Activated T-helper 2 cell treated with anti-CD3 and anti-CD28 coated beads, Interferon-gamma antibody, Interleukin-2, Interleukin-4, amounts not matched to agents 10 μg/mL and 5 μg/mL and 100 μg/mL, durations not matched to agents 14 hours and 24 hours and 36 hours (primary cell): ENCODE data around the gene KCNT2. TPM values are rescaled to one million over a fixed set of nuclear protein-coding genes. Genes with fewer than 3 reads are reported as not detected.
"Not testable (repeated sequence)": the region's sequence is repeated elsewhere in the genome, so short reads cannot be mapped to it uniquely, and the experiment has no call there.

ENCODE experiments used
- DNase-seq: peaks from one replicate; pipeline ENCODE4 v3.0.0; 2021; ENCODE audit warnings: low spot score
- H3K27ac Mint-ChIP-seq: one replicate; pipeline ENCODE4 v1.8.0; 2021; ENCODE audit warnings: mixed read lengths
- H3K27me3 Mint-ChIP-seq: one replicate; pipeline ENCODE4 v1.8.0; 2021; ENCODE audit warnings: low read depth, mixed read lengths
- H3K36me3 Mint-ChIP-seq: one replicate; pipeline ENCODE4 v1.8.0; 2021; ENCODE audit warnings: low read depth, mixed read lengths
- H3K4me1 Mint-ChIP-seq: one replicate; pipeline ENCODE4 v1.8.0; 2021; ENCODE audit warnings: low read depth, mixed read lengths
- H3K4me3 Mint-ChIP-seq: one replicate; pipeline ENCODE4 v1.8.0; 2021; ENCODE audit warnings: low read depth, mild to moderate bottlenecking, moderate library complexity, mixed read lengths
- H3K9me3 Mint-ChIP-seq: one replicate; pipeline ENCODE4 v1.8.0; 2021; ENCODE audit warnings: mixed read lengths
- intact Hi-C: fragments of 100-400 bp; cut with micrococcal nuclease; formaldehyde crosslinking; loops from one replicate; pipeline ENCODE4 v1.15.1; 2023
- total RNA-seq: library from RNA; stranded (reverse); gene quantifications from 2 replicates; pipeline ENCODE4 v1.2.3, GENCODE V29; 2022

KCNT2 gene
- total RNA-seq, 1 donor from 2014 or later, result not detected

DNA sequence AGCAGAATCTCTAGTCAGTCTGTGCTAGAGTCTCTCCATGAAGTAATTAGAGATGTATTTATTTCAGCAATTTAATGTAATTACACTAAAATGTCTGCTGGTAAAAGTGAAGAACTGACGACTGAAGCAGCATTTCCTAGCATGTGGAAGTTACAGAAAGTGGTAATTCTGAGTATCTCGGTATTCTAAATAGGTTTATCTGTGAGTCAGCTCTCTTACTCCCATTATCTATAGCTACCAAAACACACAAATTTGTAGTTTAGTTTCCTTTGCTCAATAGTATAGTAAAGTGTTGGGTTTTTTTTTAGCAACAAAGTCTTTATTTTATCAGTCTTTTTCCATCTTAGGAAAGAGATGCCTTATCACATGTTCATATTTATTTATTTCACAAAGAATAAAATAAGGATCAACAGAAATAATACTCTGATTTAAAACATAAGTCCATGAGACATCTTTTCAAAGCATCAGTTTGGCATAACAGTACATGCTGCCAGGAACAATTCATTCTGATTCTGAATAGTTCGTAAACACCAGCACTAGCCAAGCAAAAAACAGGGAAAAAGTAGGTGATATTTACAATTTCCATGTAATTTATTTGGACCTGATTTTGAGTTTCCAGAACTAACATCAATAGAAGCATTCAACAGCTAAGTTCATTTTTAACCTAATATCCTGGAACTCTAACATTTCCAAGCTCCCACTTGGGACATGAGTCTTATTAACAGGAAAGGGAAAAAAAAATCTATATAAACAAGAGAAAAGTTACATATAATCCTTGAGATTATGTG, 76.3 kb downstream of the KCNT2 start:
- Mint-ChIP-seq H3K4me1 (no peaks in the 10 kb centered on the region), H3K36me3 (no peaks in the 10 kb centered on the region), H3K9me3 (peaks cover 12% of the 10 kb centered on the region), H3K27me3 (no peaks in the 10 kb centered on the region), H3K27ac (no peak overlapping the region), H3K4me3 (no peak overlapping the region)
- intact Hi-C loops, result no loop called here
- DNase-seq, result no peak

DNA sequence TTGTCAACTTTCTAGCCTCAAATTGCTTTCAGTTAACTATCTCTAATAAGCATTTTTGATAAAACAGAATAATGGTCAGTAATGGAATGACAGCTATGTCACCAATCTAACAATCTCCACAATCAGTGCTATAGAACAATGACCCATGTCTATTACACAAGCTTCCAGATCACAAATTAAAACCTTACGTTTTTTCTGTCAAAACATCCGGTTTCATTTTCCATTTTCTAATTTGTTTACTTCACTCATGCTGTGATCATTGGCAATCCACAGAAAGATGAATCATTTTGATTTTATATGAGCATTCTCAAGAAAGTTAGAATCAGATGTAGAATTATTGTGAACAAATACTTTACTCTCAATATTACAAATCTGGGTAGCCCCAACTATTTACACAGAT, 80.3 kb downstream of the KCNT2 start:
- H3K27me3 Mint-ChIP-seq, result no peaks in the 10 kb centered on the region
- H3K9me3 Mint-ChIP-seq, result peaks cover 10% of the 10 kb centered on the region
- intact Hi-C loops, result no loop called here
- H3K4me3 Mint-ChIP-seq, result no peak overlapping the region
- H3K36me3 Mint-ChIP-seq, result no peaks in the 10 kb centered on the region
- no peaks in the 10 kb centered on the region for H3K4me1 Mint-ChIP-seq
- DNase-seq, result no peak
- H3K27ac Mint-ChIP-seq, result no peak overlapping the region

GRCh38 chr1:196522574-196523345, 85.5 kb downstream of the KCNT2 start:
- H3K36me3 Mint-ChIP-seq, DNase-seq, H3K27ac Mint-ChIP-seq, H3K27me3 Mint-ChIP-seq, H3K4me3 Mint-ChIP-seq, intact Hi-C loops, H3K4me1 Mint-ChIP-seq: not testable (repeated sequence)
- H3K9me3 Mint-ChIP-seq, result peaks cover 10% of the 10 kb centered on the region

GRCh38 chr1:196517193-196517592, 91.0 kb downstream of the KCNT2 start:
- Mint-ChIP-seq H3K36me3 (no peaks in the 10 kb centered on the region), H3K9me3 (no peaks in the 10 kb centered on the region), H3K27ac (no peak overlapping the region), H3K27me3 (no peaks in the 10 kb centered on the region), H3K4me1 (no peaks in the 10 kb centered on the region), H3K4me3 (no peak overlapping the region)
- intact Hi-C loops, result no loop called here
- no peak for DNase-seq

DNA sequence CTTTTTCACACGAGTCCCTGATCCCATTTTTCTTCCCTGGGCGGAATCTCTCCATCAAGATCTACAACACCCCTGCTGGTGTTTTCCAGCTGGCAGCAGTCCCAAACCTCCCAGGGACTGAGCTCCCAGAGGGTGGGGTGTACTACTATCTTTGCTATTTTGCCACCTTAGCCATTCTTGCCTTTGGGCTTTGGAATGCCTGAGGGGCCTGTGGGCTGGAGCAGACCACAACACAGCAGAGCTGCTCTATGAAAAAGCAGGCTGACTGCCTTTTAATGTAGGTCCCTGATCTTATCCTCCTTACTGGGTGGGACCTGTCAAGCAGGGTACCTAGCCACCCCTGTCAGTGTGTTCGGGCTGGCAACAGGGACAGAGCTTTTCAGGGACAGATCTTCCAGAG, 91.9 kb downstream of the KCNT2 start:
- intact Hi-C loops, result no loop called here
- Mint-ChIP-seq H3K4me3 (no peak overlapping the region), H3K36me3 (no peaks in the 10 kb centered on the region), H3K27me3 (no peaks in the 10 kb centered on the region), H3K4me1 (no peaks in the 10 kb centered on the region), H3K27ac (no peak overlapping the region), H3K9me3 (no peaks in the 10 kb centered on the region)
- no peak for DNase-seq

- Mint-ChIP-seq H3K4me3 (no peak overlapping the region), H3K36me3 (no peaks in the 10 kb centered on the region), H3K9me3 (no peaks in the 10 kb centered on the region), H3K27ac (no peak overlapping the region), H3K27me3 (no peaks in the 10 kb centered on the region), H3K4me1 (no peaks in the 10 kb centered on the region)
- DNase-seq, result no peak
- intact Hi-C loops, result no loop called here
These were observed 92.3 kb downstream of the KCNT2 start for GRCh38 chr1:196515904-196516303.

DNA sequence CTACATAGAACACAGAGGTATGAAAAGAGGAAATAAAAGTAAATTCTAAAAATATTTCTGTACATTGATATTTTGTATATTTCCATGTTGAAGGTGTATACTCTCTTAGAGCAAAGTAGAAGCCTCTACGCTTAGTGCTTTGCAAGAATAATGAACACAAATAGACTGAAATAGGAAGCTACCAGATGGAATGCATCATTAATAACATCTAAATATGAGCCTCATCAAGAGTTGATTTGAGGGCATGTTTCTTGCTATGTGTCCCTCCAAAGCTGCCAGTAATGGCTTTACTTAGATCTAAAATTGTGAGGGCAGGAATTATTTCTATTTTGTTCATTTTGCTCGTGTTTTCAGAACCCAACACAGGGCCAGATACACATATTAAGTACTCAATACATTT, 94.4 kb downstream of the KCNT2 start:
- Mint-ChIP-seq H3K4me3 (no peak overlapping the region), H3K36me3 (no peaks in the 10 kb centered on the region), H3K4me1 (no peaks in the 10 kb centered on the region), H3K27me3 (no peaks in the 10 kb centered on the region), H3K9me3 (no peaks in the 10 kb centered on the region), H3K27ac (no peak overlapping the region)
- intact Hi-C loops, result no loop called here
- DNase-seq, result no peak

DNA sequence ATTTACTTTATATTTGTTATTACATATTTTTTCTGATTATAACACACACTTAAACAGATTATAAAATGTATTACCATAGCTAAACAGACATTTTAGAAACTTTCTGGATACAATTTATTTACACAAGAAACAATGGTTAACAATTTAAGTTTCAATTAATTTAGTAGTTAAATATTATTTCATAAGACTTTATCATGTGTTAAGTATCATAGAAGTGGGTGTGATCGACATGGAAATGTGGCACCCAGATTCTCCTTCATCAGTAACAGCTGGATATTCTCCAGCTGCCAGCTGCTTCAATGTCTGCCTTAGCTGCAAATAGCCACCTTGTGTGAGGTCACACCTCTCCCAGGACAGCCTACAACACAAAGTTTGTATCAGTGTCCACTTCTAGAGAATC, 97.8 kb downstream of the KCNT2 start:
- H3K27me3 Mint-ChIP-seq, result no peaks in the 10 kb centered on the region
- no peaks in the 10 kb centered on the region for H3K9me3 Mint-ChIP-seq
- DNase-seq, result no peak
- no peaks in the 10 kb centered on the region for H3K4me1 Mint-ChIP-seq
- no peaks in the 10 kb centered on the region for H3K36me3 Mint-ChIP-seq
- no peak overlapping the region for H3K27ac Mint-ChIP-seq
- no peak overlapping the region for H3K4me3 Mint-ChIP-seq
- intact Hi-C loops, result no loop called here

DNA sequence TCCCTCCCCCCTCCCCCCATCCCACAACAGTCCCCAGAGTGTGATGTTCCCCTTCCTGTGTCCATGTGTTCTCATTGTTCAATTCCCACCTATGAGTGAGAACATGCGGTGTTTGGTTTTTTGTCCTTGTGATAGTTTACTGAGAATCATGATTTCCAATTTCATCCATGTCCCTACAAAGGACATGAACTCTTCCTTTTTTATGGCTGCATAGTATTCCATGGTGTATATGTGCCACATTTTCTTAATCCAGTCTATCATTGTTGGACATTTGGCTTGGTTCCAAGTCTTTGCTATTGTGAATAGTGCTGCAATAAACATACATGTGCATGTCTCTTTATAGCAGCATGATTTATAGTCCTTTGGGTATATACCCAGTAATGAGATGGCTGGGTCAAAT, 104.0 kb downstream of the KCNT2 start:
- H3K4me1 Mint-ChIP-seq, H3K27ac Mint-ChIP-seq, DNase-seq, intact Hi-C loops, H3K4me3 Mint-ChIP-seq, H3K9me3 Mint-ChIP-seq, H3K27me3 Mint-ChIP-seq, H3K36me3 Mint-ChIP-seq: not testable (repeated sequence)

DNA sequence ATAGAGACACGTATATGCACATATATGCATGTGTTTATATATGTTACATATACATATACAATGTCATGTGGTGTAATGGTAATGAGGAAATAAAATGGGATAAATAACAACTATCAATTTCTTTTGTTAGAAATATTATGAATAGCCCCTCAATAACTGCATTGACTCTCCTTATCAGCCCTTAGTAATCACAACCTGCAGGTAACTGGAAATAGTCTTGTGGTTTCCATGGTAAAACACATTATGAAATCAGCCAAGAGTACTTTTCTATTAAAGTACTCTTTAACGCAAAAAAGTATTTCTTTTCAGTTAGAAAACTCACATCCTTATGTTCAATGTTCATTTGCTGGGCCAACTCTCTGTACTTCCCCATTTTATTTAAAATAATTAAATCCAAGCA, 105.8 kb downstream of the KCNT2 start:
- Mint-ChIP-seq H3K4me3 (no peak overlapping the region), H3K4me1 (no peaks in the 10 kb centered on the region), H3K27me3 (no peaks in the 10 kb centered on the region), H3K9me3 (no peaks in the 10 kb centered on the region), H3K27ac (no peak overlapping the region), H3K36me3 (no peaks in the 10 kb centered on the region)
- no peak for DNase-seq
- intact Hi-C loops, result no loop called here

DNA sequence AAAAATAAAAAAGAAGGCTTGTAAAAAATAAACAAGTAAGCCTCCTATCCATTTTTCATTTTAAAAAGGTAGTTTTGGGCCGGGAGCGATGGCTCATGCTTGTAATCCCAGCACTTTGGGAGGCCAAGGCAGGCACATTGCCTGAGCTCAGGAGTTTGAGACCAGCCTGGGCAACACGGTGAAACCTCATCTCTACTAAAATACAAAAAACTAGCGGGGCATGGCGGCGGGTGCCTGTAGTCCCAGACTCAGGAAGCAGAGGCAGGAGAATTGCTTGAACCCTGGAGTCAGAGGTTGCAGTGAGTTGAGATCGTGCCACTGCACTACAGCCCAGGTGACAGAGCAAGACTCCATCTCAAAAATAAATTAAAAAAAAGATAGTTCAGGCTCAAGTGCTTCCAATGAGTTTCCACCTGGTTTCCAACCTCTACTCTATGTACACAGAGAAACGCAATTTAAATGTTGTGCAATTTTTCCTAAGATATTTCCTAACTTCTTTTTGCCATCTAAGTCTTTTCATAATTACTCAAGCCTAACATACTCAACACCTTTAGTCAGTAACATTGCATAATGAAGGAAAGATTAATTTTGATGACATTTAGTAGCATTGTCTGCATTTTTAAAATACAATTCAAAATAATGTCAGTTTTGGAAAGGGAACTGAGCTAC, 106.3 kb downstream of the KCNT2 start:
- intact Hi-C loops, result no loop called here
- DNase-seq, result no peak
- Mint-ChIP-seq H3K27me3 (no peaks in the 10 kb centered on the region), H3K36me3 (no peaks in the 10 kb centered on the region), H3K27ac (no peak overlapping the region), H3K9me3 (no peaks in the 10 kb centered on the region), H3K4me1 (no peaks in the 10 kb centered on the region), H3K4me3 (no peak overlapping the region)

DNA sequence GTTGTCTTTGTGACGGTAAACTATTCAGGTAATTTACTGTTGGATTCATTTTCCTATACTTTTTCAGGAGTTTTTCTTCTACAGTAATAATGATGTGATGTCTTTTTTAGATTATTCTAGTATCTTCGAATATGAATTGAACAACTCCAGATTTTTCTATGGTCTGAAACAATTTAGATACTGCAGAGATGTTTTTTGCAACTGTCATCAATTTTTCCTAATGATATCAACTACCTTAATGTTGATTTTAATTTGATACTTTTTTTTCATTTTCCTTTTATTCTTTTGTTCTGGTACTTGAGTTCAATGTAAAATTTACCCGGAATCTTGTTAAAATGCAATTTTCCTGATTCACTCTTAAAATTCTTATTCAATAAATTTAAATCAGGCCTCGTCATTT, 110.4 kb downstream of the KCNT2 start:
- no peaks in the 10 kb centered on the region for H3K9me3 Mint-ChIP-seq
- no peaks in the 10 kb centered on the region for H3K4me1 Mint-ChIP-seq
- H3K4me3 Mint-ChIP-seq, result no peak overlapping the region
- no peak overlapping the region for H3K27ac Mint-ChIP-seq
- no peaks in the 10 kb centered on the region for H3K27me3 Mint-ChIP-seq
- no peaks in the 10 kb centered on the region for H3K36me3 Mint-ChIP-seq
- no peak for DNase-seq
- intact Hi-C loops, result no loop called here

GRCh38 chr1:196494766-196495165, 113.5 kb downstream of the KCNT2 start:
- H3K9me3 Mint-ChIP-seq, result no peaks in the 10 kb centered on the region
- no peak overlapping the region for H3K4me3 Mint-ChIP-seq

More at GRCh38 chr1:196494766-196495165, 113.5 kb downstream of the KCNT2 start:
- intact Hi-C loops, result no loop called here
- DNase-seq, result no peak
- Mint-ChIP-seq H3K27me3 (no peaks in the 10 kb centered on the region), H3K4me1 (no peaks in the 10 kb centered on the region), H3K27ac (no peak overlapping the region), H3K36me3 (no peaks in the 10 kb centered on the region)
